GM12872 (cell line): ENCODE results near the gene FAM163B.

Source experiments
- CTCF ChIP-seq: IDR thresholded peaks from 3 replicates; pipeline ENCODE4 v1.5.1; 2011; ENCODE audit warnings: low read depth, mild to moderate bottlenecking, low read length, moderate library complexity; ENCODE audit not compliant: insufficient read depth

FAM163B gene

GRCh38 chr9:133552236-133552635 lies 57.0 kb downstream of the FAM163B start:
- TF ChIP-seq CTCF = no peak

- TF ChIP-seq CTCF = no peak
These were observed 57.7 kb downstream of the FAM163B start for GRCh38 chr9:133551446-133551845.

DNA sequence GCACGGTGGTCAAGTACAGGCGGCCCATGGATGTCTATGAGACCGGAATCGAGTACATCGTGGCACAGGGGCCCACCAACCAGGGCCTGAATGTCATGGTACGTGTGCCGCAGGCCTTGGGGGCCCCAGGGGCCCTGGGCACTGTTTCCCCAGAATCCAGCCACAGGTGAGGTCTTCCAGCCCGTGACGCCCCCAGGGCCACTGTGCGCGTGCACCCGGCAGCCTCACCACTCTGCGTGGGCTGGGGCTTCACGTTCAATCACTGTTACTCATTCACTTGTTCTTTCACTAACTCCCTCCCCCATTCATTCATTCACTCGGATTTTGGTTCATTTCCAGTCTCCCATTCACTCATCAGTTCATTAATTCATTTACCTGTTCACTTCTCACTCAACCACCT lies 62.1 kb downstream of the FAM163B start:
- no peak for TF ChIP-seq CTCF

DNA sequence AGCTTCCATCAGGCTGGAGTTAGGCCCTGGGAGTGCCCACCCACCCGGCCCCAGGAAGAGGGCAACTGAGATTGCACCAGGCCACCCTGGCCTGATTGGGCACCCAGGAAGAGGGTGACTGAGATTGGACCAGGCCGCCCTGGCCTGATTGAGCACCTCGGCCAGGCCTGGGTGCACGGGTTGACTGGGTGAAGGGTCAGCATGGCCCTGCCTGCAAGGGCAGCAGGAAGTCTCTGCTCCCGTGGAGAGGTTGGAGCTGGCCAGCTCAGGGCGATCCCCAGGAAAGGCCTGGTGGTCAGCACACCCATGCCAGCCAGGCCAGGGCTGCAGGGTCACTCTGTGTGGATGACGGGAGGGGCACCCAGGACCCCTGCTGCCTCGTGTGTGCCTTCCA lies 62.9 kb downstream of the FAM163B start:
- TF ChIP-seq CTCF = no peak

DNA sequence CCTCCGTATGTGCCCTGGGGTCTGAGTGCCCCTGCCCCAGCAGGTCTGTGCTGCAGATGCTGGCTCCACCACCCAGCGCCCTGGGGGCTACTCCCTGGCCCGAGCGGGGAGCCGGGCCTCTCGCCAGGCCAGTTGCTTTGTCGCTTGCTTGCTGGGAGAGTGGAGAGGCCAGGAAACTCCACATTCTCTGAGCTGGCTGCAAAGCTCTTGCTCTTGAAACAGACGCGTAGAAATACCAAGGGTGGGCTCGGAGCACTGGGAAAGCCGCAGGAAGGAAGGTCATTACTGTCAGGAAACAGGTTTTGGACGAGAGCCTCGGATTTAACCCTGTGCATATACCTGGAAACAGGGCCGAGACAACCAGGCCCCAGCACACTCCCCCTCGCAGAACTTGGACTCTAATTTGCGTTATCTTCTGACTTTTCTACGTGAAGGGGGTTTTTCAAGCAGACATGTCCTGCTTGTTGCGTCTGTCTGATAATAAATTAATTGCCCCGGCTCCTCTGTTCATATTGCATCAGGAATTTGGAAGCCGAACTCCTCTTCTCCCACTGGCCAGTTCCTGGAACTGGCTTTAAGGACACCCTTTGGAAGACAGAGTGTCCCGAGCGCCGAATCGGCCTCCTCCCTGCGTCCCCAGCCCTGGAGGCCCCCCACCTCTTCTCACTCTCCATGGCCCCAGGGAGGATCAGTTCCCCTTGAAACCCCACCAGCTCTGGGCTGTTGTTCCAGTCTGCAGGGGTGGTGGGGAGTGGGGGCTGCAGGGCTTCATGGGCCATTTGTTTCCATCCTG lies 63.5 kb downstream of the FAM163B start:
- TF ChIP-seq CTCF = no peak

DNA sequence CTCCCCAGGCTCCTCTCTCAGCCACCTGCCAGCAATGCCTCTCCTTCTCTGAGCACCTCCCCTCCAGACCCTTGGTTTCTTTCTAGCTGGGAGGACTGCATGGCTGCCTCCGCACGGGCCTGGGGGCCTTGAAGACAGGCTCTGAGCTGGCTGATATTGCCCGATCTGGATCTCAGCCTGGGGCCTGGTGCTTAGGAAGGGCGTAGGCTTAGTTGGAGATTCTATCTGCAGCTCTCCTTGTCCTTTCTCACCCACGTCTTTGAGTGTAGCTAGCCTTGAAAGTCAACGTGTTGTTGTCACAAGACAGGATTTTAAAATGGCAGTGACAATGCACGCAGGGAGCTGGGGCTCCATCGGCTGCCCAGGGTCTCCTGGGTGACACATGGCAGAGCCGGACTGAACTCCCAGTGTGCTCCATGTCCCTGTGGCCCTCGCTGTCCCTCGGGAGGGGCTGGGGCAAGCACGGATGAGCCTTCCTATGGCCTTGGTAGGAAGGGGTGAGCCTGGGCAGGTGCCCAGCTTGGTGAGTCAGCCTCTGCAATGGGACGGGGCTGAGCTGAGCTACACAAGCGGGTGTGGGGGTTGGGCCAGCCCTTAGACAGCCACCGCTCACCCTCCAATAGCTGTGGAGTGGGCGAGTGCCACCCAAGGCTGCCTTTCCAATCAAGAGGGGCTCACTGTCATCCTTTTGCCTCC lies 65.3 kb downstream of the FAM163B start:
- TF ChIP-seq CTCF = no peak

DNA sequence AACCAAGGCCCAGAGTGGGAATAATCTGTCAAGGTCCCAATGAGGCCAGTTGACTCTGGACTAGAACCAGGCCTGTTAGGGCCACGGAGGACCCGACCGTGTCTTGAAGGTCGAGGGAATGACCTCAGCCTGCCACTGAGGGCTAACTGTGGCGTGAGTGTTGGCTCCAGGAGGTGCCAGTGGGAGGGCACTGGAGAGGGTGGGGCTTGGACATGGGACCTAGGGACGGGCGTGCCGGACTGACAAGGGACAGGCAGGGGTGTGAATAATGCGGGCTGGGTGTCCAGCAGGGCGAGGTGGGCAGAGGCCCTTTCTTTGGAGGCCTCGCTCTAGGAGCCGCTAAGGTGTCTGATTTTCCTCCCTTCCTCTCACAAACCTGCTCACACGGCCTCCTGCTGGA lies 67.2 kb downstream of the FAM163B start:
- no peak for TF ChIP-seq CTCF
